ENCODE measurements around the gene TBC1D4.
A peak's percentile ranks its signal among the peaks of the same experiment; 100 is the strongest.
"Not testable (repeated sequence)": the region's sequence is repeated elsewhere in the genome, so short reads cannot be mapped to it uniquely, and the experiment has no call there.

TBC1D4 gene

GRCh38 chr13:75327135-75327510 is 154.8 kb downstream of the TBC1D4 start:
- DNase-seq (ENCODE audit: low read depth in 1 of 2, low spot score in 1 of 2): no peak

GRCh38 chr13:75326173-75327134 is 155.5 kb downstream of the TBC1D4 start:
- peak; percentile 17 to 36 for DNase-seq (ENCODE audit: low read depth in 1 of 2, low spot score in 1 of 2)

GRCh38 chr13:75325711-75326110 is 156.3 kb downstream of the TBC1D4 start:
- DNase-seq (ENCODE audit: low read depth in 1 of 2, low spot score in 1 of 2): no peak

GRCh38 chr13:75324413-75324940 is 157.5 kb downstream of the TBC1D4 start:
- DNase-seq (ENCODE audit: low read depth in 1 of 2, low spot score in 1 of 2): no peak

GRCh38 chr13:75321084-75321483 is 160.9 kb downstream of the TBC1D4 start:
- DNase-seq (ENCODE audit: low read depth in 1 of 2, low spot score in 1 of 2): no peak

- DNase-seq (ENCODE audit: low read depth in 1 of 2, low spot score in 1 of 2): no peak
Measured at GRCh38 chr13:75319254-75319653, 162.7 kb downstream of the TBC1D4 start.

DNA sequence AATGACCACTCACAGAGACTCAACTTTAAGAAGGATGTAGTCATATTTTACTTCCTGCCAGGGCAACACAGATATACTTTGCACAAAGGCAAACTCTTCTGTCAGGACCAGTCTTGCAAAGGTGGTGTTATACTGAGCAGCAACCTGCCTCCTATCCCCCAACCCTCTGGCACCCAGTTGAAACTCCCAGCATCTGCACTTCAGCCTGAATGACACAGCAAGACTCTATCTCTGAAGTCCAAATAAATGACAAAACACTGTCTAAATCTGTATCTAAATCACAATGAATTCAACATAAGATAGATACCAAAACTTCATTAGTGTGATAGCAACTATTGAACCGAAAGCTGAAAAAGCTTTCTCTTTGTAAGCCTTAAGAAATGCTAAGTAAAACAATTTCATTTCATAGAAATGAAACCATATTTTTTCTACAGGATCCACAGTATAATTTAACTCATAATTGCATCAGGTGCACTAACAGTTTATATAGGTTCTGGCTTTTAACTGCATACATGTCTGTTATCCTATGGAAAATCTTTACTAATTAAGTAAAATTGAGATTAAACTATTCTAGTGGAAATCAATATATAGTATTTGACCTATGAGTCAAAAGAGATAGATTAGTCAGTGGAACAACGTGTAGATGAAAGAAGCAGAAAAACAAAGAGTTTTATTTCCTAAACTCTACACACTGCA is 163.7 kb downstream of the TBC1D4 start:
- no peak for DNase-seq (ENCODE audit: low read depth in 1 of 2, low spot score in 1 of 2)

- no peak for DNase-seq (ENCODE audit: low read depth in 1 of 2, low spot score in 1 of 2)
Measured at GRCh38 chr13:75316427-75316826, 165.5 kb downstream of the TBC1D4 start.

DNA sequence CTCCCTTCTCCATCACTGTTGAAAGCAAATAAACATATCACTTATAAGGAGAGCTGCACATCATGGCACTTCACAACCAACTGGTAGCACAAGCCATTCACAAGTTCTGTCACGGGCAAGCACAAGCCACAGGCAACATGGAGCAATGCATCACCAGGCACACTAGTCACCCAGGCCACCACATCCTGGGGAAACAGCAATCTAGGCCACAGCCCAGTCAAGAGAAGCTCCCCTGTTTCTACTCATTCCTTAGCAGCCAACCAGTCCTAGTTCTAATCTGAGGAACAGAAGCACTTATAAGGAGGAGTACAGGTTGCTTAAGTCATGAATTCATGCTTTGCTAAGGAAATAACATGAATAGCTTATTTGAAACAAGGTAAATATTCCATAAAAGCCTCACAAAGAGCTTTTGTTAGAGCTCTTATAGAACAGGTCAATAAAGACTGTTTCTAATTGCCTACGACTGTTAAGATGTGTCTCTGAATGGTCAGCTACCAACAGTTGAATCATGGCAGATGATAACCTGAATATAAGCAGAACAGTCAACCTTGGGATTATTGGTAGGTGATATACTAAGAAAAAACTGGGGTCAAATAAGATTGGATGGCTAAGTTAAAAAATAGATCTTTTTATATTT is 169.0 kb downstream of the TBC1D4 start:
- DNase-seq (ENCODE audit: low read depth in 1 of 2, low spot score in 1 of 2): no peak

DNA sequence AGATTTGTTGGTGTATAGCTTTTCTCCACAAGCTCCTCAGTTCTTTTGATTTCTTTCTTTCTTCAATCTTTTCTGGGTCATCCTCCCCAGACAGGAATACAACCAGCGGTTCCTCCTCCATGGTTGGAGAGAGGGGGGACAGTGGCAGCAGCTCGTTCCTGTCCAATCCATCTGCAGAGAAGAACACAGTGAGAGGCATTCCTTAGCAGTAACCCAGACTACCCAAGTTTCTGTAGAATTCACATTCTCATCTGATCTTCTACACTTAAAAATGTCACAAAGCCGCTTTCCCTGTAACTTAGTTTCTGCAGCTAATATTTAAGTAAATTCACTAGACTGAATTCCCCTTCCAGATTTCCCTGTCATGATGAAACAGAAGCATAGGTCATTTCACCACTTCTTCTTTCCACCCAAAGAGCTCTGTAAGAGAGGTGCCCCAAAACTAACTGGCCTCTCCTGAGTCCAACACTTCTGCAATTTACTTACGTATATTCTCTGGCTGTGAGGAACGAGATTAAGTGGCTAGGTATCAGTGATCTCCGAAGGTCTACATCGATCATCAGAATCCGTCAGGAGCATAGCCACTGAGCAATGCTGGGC is 171.9 kb downstream of the TBC1D4 start:
- DNase-seq (ENCODE audit: low read depth in 1 of 2, low spot score in 1 of 2): no peak

DNA sequence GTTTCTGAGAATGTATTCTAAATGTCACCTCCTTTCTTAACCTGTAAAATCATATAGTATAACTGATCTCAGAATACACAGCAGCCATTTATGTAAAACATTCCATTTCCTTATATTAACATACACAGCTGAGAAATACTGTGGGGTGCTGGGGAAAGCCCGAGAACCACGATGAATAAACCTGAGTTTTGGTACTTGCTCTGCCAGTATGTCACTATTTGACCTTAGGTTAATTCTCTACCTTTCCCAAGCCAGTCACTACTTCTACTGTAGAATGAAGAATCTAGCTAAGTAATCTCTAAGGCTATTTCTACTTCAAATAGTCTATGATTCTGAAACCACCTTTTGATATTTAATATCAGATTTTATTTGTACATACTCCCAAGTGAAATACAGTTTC is 173.7 kb downstream of the TBC1D4 start:
- no peak for DNase-seq (ENCODE audit: low read depth in 1 of 2, low spot score in 1 of 2)

- no peak for DNase-seq (ENCODE audit: low read depth in 1 of 2, low spot score in 1 of 2)
Measured at GRCh38 chr13:75307370-75307949, 174.5 kb downstream of the TBC1D4 start.

DNA sequence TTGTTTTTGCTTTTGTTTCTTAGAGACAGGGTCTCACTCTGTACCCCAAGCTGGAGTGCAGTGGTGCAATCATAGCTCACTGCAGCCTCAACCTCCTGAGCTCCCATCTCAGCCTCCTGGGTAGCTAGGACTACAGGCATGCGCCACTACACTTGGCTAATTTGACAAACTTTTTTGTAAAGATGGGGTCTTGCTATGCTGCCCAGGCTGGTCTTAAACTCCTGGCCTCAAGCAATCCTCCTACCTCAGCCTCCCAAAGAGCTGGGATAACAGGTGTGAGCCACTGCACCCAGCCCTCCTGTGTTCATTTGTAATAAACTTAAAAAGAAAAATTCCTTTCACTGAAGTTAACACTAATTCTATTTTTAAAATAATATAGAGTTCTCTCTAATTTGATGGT is 175.0 kb downstream of the TBC1D4 start:
- DNase-seq (ENCODE audit: low read depth in 1 of 2, low spot score in 1 of 2): not testable (repeated sequence)

DNA sequence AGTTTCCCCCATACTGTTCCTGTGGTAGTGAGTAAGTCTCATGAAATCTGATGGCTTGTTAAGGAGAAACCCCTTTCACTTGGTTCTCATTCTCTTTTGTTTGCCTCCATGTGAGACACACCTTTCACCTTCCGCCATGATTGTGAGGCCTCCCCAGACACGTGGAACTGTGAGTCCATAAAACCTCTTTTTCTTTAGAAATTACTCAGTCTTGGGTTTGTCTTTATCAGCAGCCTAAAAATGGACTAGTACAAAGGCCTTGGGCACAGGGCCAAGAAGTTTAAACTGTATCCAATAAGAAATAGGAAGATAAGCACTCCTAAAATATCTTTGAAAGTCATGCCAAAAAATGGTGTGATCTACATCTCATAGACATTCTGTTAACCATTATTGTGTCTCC is 176.9 kb downstream of the TBC1D4 start:
- DNase-seq (ENCODE audit: low read depth in 1 of 2, low spot score in 1 of 2): no peak

- DNase-seq (ENCODE audit: low read depth in 1 of 2, low spot score in 1 of 2): no peak
Measured at GRCh38 chr13:75303263-75303662, 178.7 kb downstream of the TBC1D4 start.

DNA sequence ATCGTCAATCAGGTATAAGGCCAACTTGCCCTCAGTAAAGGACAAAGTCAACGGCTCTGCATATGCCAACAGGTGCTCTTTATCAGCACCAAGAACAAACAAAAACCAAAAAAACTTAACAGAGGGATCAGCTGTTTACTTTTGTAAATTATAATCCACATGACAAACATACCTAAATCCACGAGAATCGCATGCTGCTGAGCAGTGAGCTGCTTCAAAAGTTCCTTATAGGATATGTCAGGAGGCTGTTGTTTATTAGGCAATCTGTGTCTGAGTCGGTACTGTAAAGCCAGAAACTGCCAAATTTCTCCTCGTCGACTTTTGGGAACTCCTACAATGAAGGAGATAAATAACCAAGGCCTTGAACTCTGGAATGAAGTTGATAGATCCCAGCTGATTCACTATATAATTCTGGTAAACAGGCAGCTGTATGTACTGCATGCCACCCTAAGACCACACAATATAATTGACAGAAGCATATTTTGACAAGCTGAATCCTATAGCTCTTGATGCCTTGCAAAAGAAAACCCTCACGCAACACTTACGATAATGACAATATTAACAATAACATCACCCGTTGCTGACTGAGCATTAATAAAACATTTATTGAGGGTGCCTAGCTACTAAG is 179.8 kb downstream of the TBC1D4 start:
- no peak for DNase-seq (ENCODE audit: low read depth in 1 of 2, low spot score in 1 of 2)

DNA sequence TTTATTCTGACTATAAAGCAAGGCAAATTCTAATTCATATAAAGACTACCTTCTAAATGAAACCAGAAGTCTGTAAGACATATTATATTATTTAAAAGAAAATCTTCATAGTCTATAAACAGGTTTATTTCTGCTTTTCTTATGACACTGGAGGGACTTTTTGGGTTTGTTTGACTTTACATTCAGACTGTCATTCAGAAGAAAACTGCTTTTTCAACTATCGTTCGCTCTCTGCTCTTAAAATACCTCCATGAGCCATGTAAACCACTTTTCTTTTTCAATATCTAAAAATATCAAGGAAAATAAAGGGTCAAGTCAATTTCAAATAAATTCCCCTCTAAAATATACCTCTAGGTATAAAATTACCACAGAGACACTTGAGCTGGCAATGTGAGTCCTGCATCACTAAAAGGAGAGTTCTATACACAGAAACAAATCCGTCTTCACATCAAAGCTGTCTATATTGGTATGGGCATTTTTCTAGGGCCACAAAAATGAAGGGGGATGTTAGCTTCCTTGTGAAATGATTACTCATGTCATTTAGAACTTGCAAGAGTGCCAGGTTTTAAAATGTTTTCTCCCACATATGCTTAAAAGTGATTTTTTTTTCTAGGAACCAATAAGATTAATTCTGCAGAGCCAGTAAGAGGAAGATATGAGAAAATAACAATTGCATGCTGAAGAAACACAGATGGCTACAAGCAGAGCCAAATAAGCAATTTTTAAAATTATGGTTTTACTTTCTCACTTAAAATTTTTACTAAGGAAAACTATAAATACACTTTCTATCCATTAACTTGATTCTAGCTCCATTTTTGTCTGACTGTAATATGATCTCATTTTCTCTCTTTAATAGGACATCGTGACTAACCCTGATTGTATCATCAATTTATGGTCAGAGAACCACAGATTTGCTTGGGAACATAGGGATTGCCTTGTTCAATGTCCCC is 181.8 kb downstream of the TBC1D4 start:
- DNase-seq (ENCODE audit: low read depth in 1 of 2, low spot score in 1 of 2): no peak

DNA sequence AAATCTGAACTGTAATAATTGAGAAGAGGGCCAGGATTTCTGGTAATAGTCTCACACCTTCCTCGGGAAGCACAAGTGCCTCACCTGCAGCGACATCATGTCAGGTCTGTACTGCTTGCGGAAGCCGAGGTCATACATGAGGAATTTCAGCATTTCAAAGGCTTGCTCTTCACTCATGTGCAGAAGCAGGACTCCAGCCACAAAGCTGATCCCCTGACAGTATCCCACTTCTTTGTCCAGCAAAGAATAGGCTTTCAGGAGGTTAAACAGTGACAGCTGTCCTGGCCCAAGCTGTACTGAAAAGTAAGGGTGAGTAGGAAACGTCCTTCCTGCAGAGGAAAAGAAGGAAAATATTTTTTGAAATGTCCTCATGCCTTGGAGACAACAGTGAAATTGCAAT is 182.7 kb downstream of the TBC1D4 start:
- no peak for DNase-seq (ENCODE audit: low read depth in 1 of 2, low spot score in 1 of 2)

- no peak for DNase-seq (ENCODE audit: low read depth in 1 of 2, low spot score in 1 of 2)
Measured at GRCh38 chr13:75296641-75297040, 185.3 kb downstream of the TBC1D4 start.

Measured in activated T-helper 1 cell treated with anti-CD3 and anti-CD28 coated beads, Interleukin-2, amount 50 U/mL, for 16 hours (primary cell).